Prostate gland (tissue), 2 donors: Measurements from ENCODE around the gene SHANK3.

ENCODE experiments used
- POLR2A ChIP-seq: fragments of 450-650 bp; IDR thresholded peaks from one replicate; pipeline ENCODE4 v1.6.1; 2016; ENCODE audit warnings: antibody characterized with exemption, mild to moderate bottlenecking
- POLR2AphosphoS5 ChIP-seq: sonication (generic); formaldehyde crosslinking; IDR thresholded peaks from one replicate; pipeline ENCODE4 v1.6.1; 2017; ENCODE audit warnings: antibody characterized with exemption
- TF ChIP-seq, protein P1 (sequence below), 4 experiments: fragments of 200-600 bp in 2 of 4; fragments of 450-650 bp in 2 of 4; sonication (generic) in 2 of 4; IDR thresholded peaks; 1 replicate in 3 of 4; 2 replicates in 1 of 4; pipeline ENCODE4 v1.5.1; 2016 to 2019; ENCODE audit warnings: antibody characterized with exemption in 4 of 4, mild to moderate bottlenecking in 2 of 4, moderate library complexity in 2 of 4

DNA sequence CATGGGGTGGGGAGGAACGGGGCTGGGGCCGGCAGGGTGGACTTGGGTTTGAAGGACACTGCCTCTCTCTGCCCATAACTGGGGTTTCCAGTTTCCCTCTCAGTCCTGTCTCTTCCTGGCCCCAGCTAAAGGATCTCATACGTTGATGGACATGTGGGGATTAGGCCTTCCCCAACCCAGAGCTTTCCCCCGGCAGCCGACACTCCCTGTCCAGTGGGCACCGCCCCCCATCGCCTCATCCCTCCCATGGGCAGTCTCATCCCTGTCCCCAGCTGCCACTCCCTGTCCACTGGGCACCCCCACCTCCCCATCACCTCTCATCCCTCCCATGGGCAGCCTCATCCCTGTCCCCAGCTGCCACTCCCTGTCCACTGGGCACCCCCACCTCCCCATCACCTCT is 43.2 kb downstream of the SHANK3 start:
- no peak for TF ChIP-seq POLR2A
- TF ChIP-seq, protein P1, sequence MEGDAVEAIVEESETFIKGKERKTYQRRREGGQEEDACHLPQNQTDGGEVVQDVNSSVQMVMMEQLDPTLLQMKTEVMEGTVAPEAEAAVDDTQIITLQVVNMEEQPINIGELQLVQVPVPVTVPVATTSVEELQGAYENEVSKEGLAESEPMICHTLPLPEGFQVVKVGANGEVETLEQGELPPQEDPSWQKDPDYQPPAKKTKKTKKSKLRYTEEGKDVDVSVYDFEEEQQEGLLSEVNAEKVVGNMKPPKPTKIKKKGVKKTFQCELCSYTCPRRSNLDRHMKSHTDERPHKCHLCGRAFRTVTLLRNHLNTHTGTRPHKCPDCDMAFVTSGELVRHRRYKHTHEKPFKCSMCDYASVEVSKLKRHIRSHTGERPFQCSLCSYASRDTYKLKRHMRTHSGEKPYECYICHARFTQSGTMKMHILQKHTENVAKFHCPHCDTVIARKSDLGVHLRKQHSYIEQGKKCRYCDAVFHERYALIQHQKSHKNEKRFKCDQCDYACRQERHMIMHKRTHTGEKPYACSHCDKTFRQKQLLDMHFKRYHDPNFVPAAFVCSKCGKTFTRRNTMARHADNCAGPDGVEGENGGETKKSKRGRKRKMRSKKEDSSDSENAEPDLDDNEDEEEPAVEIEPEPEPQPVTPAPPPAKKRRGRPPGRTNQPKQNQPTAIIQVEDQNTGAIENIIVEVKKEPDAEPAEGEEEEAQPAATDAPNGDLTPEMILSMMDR (IDR thresholded peaks at IDR 0.05): no peak
- TF ChIP-seq POLR2AphosphoS5: no peak
